Loucy (cell line): Measurements from ENCODE around the gene BARX1.

Experiments used
- EZH2phosphoT487 ChIP-seq: fragments of 200-600 bp; IDR thresholded peaks from 2 replicates; pipeline ENCODE4 v1.6.1; 2018; ENCODE audit warnings: antibody characterized with exemption, mild to moderate bottlenecking, moderate library complexity, borderline replicate concordance
- TF ChIP-seq, protein P1 (sequence below): fragments of 200-600 bp; sonication (generic); conservative IDR thresholded peaks from 2 replicates; pipeline ENCODE4 v1.5.1; 2014; ENCODE audit warnings: mild to moderate bottlenecking, antibody characterized with exemption, low read length

DNA sequence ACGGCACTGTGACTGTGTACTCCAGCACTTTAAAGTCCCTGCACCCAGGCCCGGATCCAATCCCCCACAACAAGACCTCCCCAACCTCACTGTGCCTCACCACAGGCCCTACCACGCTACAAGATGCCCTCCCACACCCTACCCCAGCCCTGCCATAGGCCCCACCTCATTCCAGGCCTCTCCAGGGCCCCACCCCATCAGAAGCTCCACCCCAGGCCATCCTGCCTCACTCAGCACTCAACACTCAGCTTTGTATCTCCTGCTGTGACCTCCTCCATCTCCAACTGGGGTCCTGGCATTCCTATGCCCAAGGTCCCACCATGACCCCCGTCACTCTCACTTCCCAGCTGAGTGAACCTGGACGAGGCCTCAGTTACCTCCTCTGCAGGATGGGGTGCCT lies 38.8 kb downstream of the BARX1 start:
- TF ChIP-seq, protein P1, sequence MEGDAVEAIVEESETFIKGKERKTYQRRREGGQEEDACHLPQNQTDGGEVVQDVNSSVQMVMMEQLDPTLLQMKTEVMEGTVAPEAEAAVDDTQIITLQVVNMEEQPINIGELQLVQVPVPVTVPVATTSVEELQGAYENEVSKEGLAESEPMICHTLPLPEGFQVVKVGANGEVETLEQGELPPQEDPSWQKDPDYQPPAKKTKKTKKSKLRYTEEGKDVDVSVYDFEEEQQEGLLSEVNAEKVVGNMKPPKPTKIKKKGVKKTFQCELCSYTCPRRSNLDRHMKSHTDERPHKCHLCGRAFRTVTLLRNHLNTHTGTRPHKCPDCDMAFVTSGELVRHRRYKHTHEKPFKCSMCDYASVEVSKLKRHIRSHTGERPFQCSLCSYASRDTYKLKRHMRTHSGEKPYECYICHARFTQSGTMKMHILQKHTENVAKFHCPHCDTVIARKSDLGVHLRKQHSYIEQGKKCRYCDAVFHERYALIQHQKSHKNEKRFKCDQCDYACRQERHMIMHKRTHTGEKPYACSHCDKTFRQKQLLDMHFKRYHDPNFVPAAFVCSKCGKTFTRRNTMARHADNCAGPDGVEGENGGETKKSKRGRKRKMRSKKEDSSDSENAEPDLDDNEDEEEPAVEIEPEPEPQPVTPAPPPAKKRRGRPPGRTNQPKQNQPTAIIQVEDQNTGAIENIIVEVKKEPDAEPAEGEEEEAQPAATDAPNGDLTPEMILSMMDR = no peak
- TF ChIP-seq EZH2phosphoT487 = no peak
